Cardiac muscle cell (in vitro differentiated cells and primary cell): ENCODE results near the gene RNF13. TPM values are rescaled to one million over a fixed set of nuclear protein-coding genes. Genes with fewer than 3 reads are reported as not detected.
"Not testable (repeated sequence)": the region's sequence is repeated elsewhere in the genome, so short reads cannot be mapped to it uniquely, and the experiment has no call there.

ENCODE experiments used
- DNase-seq, 2 donors: peaks; one replicate each; pipeline versions ENCODE4 v3.0.0 to v3.0.0-alpha.2; 2010 to 2017; ENCODE audit warnings: low read depth in 1 of 2, low spot score in 1 of 2
- H3K27ac ChIP-seq: fragments of 200-600 bp; sonication (generic); 2 replicates; pipeline ENCODE4 v1.5.1; 2016
- H3K27me3 ChIP-seq: fragments of 200-600 bp; sonication (generic); 2 replicates; pipeline ENCODE4 v1.6.0; 2016; ENCODE audit warnings: control low read depth
- H3K36me3 ChIP-seq: fragments of 200-600 bp; sonication (generic); 2 replicates; pipeline ENCODE4 v1.5.1; 2016; ENCODE audit warnings: control low read depth
- H3K4me1 ChIP-seq: fragments of 200-600 bp; sonication (generic); 2 replicates; pipeline ENCODE4 v1.8.1; 2017; ENCODE audit warnings: low read depth, mild to moderate bottlenecking, mixed run types
- H3K4me3 ChIP-seq: fragments of 200-600 bp; sonication (generic); 2 replicates; pipeline ENCODE4 v1.5.1; 2016; ENCODE audit warnings: mild to moderate bottlenecking
- H3K9me3 ChIP-seq: fragments of 200-600 bp; sonication (generic); 2 replicates; pipeline ENCODE4 v1.5.1; 2017; ENCODE audit warnings: low read depth, mild to moderate bottlenecking, control low read depth
- CTCF ChIP-seq: IDR thresholded peaks from 2 replicates; pipeline ENCODE4 v1.5.1; 2012; ENCODE audit warnings: low read depth, mild to moderate bottlenecking, low read length
- polyA plus RNA-seq: library from polyadenylated mRNA; unstranded; fragments of >200 nt; fragmentation: Nextera tagmentation; extraction: Ambion mirVana; gene quantifications from 2 replicates; pipeline ENCODE4 v1.2.1, GENCODE V29; 2016
- total RNA-seq: library from RNA; depleted of rRNA; stranded (reverse); fragments of >200 nt; gene quantifications from 2 replicates; pipeline ENCODE4 v1.2.3, GENCODE V29; 2016

RNF13 gene
- total and polyA plus RNA-seq, 2 experiments from 2014 or later = 15.9 to 44.7 TPM

GRCh38 chr3:149942409-149942808, 129.4 kb downstream of the RNF13 start:
- no peaks in the 10 kb centered on the region for H3K36me3 ChIP-seq
- H3K4me3 ChIP-seq = no peak overlapping the region
- H3K9me3 ChIP-seq = no peaks in the 10 kb centered on the region
- H3K4me1 ChIP-seq = peaks cover 5% of the 10 kb centered on the region
- TF ChIP-seq CTCF = no peak
- no peak for DNase-seq
- no peaks in the 10 kb centered on the region for H3K27me3 ChIP-seq
- no peak overlapping the region for H3K27ac ChIP-seq

- not testable (repeated sequence) for DNase-seq, H3K4me3 ChIP-seq, H3K4me1 ChIP-seq, H3K27ac ChIP-seq, H3K9me3 ChIP-seq, H3K27me3 ChIP-seq, H3K36me3 ChIP-seq
Observed at GRCh38 chr3:149943966-149944365, 131.0 kb downstream of the RNF13 start.

- no peak for DNase-seq
- Histone ChIP-seq H3K36me3 (no peaks in the 10 kb centered on the region), H3K4me3 (no peak overlapping the region), H3K27me3 (no peaks in the 10 kb centered on the region), H3K27ac (no peak overlapping the region), H3K9me3 (no peaks in the 10 kb centered on the region), H3K4me1 (no peaks in the 10 kb centered on the region)
- no peak for TF ChIP-seq CTCF
Observed at GRCh38 chr3:149947231-149947630, 134.2 kb downstream of the RNF13 start.

- no peaks in the 10 kb centered on the region for H3K9me3 ChIP-seq
- peaks cover 3% of the 10 kb centered on the region for H3K36me3 ChIP-seq
- H3K27ac ChIP-seq = no peak overlapping the region
- no peak for TF ChIP-seq CTCF
- no peak overlapping the region for H3K4me3 ChIP-seq
- no peaks in the 10 kb centered on the region for H3K4me1 ChIP-seq
- DNase-seq = no peak
- H3K27me3 ChIP-seq = no peaks in the 10 kb centered on the region
Observed at GRCh38 chr3:149949181-149949580, 136.2 kb downstream of the RNF13 start.

GRCh38 chr3:149954812-149955211, 141.8 kb downstream of the RNF13 start:
- no peaks in the 10 kb centered on the region for H3K9me3 ChIP-seq
- peak in 1 of 2 donors; percentile 41 for DNase-seq
- no peak overlapping the region for H3K4me3 ChIP-seq
- H3K27ac ChIP-seq = no peak overlapping the region
- H3K4me1 ChIP-seq = no peaks in the 10 kb centered on the region
- peaks cover 3% of the 10 kb centered on the region for H3K36me3 ChIP-seq
- no peaks in the 10 kb centered on the region for H3K27me3 ChIP-seq
- no peak for TF ChIP-seq CTCF

GRCh38 chr3:149955449-149955848, 142.4 kb downstream of the RNF13 start:
- no peak for DNase-seq
- Histone ChIP-seq H3K27ac (no peak overlapping the region), H3K9me3 (no peaks in the 10 kb centered on the region), H3K4me1 (no peaks in the 10 kb centered on the region), H3K4me3 (no peak overlapping the region), H3K36me3 (peaks cover 3% of the 10 kb centered on the region), H3K27me3 (no peaks in the 10 kb centered on the region)
- TF ChIP-seq CTCF = no peak
